Measurements from ENCODE around the gene DPH3.
A peak's percentile ranks its signal among the peaks of the same experiment; 100 is the strongest.

The DPH3 gene

GRCh38 chr3:16240229-16241023, 24.3 kb downstream of the DPH3 start:
- Mint-ChIP-seq H3K4me1 (ENCODE audit: low read depth) (peaks cover 20% of the 10 kb centered on the region), H3K36me3 (ENCODE audit: low read depth) (no peaks in the 10 kb centered on the region), H3K9me3 (no peaks in the 10 kb centered on the region), H3K27me3 (no peaks in the 10 kb centered on the region), H3K27ac (peak overlapping the region; percentile 86), H3K4me3 (no peak overlapping the region)
- DNase-seq = no peak

- no peak overlapping the region for H3K4me3 Mint-ChIP-seq
- peaks cover 20% of the 10 kb centered on the region for H3K4me1 Mint-ChIP-seq (ENCODE audit: low read depth)
- H3K36me3 Mint-ChIP-seq (ENCODE audit: low read depth) = no peaks in the 10 kb centered on the region
- no peak overlapping the region for H3K27ac Mint-ChIP-seq
- H3K9me3 Mint-ChIP-seq = no peaks in the 10 kb centered on the region
- H3K27me3 Mint-ChIP-seq = no peaks in the 10 kb centered on the region
- DNase-seq = no peak
These were observed 25.0 kb downstream of the DPH3 start for GRCh38 chr3:16239780-16240179.

GRCh38 chr3:16239086-16239770, 25.5 kb downstream of the DPH3 start:
- Mint-ChIP-seq H3K4me3 (no peak overlapping the region), H3K27me3 (peaks cover 2% of the 10 kb centered on the region), H3K9me3 (no peaks in the 10 kb centered on the region), H3K36me3 (ENCODE audit: low read depth) (no peaks in the 10 kb centered on the region), H3K4me1 (ENCODE audit: low read depth) (peaks cover 20% of the 10 kb centered on the region), H3K27ac (no peak overlapping the region)
- no peak for DNase-seq

GRCh38 chr3:16236856-16237393, 27.8 kb downstream of the DPH3 start:
- H3K4me1 Mint-ChIP-seq (ENCODE audit: low read depth) = peaks cover 12% of the 10 kb centered on the region

GRCh38 chr3:16236030-16236639, 28.6 kb downstream of the DPH3 start:
- H3K9me3 Mint-ChIP-seq = no peaks in the 10 kb centered on the region
- H3K27ac Mint-ChIP-seq = no peak overlapping the region
- DNase-seq = no peak
- H3K4me3 Mint-ChIP-seq = no peak overlapping the region
- peaks cover 2% of the 10 kb centered on the region for H3K27me3 Mint-ChIP-seq
- H3K36me3 Mint-ChIP-seq (ENCODE audit: low read depth) = no peaks in the 10 kb centered on the region
- peaks cover 12% of the 10 kb centered on the region for H3K4me1 Mint-ChIP-seq (ENCODE audit: low read depth)

More at GRCh38 chr3:16236856-16237393, 27.8 kb downstream of the DPH3 start:
- no peaks in the 10 kb centered on the region for H3K36me3 Mint-ChIP-seq (ENCODE audit: low read depth)
- DNase-seq = no peak
- no peak overlapping the region for H3K27ac Mint-ChIP-seq
- H3K9me3 Mint-ChIP-seq = no peaks in the 10 kb centered on the region
- peaks cover 2% of the 10 kb centered on the region for H3K27me3 Mint-ChIP-seq
- H3K4me3 Mint-ChIP-seq = no peak overlapping the region

- no peaks in the 10 kb centered on the region for H3K9me3 Mint-ChIP-seq
- peaks cover 2% of the 10 kb centered on the region for H3K27me3 Mint-ChIP-seq
- no peak overlapping the region for H3K27ac Mint-ChIP-seq
- H3K4me1 Mint-ChIP-seq (ENCODE audit: low read depth) = no peaks in the 10 kb centered on the region
- no peaks in the 10 kb centered on the region for H3K36me3 Mint-ChIP-seq (ENCODE audit: low read depth)
- DNase-seq = no peak
- H3K4me3 Mint-ChIP-seq = no peak overlapping the region
These were observed 30.5 kb downstream of the DPH3 start for GRCh38 chr3:16234281-16234680.

GRCh38 chr3:16233806-16234205, 30.9 kb downstream of the DPH3 start:
- Mint-ChIP-seq H3K4me1 (ENCODE audit: low read depth) (no peaks in the 10 kb centered on the region), H3K36me3 (ENCODE audit: low read depth) (no peaks in the 10 kb centered on the region), H3K9me3 (no peaks in the 10 kb centered on the region), H3K27ac (no peak overlapping the region), H3K4me3 (no peak overlapping the region), H3K27me3 (peaks cover 2% of the 10 kb centered on the region)
- DNase-seq = no peak

- Mint-ChIP-seq H3K4me1 (ENCODE audit: low read depth) (no peaks in the 10 kb centered on the region), H3K4me3 (no peak overlapping the region), H3K27ac (no peak overlapping the region), H3K9me3 (no peaks in the 10 kb centered on the region), H3K36me3 (ENCODE audit: low read depth) (no peaks in the 10 kb centered on the region), H3K27me3 (peaks cover 4% of the 10 kb centered on the region)
- no peak for DNase-seq
These were observed 32.8 kb downstream of the DPH3 start for GRCh38 chr3:16231983-16232382.

GRCh38 chr3:16229681-16230080, 35.1 kb downstream of the DPH3 start:
- Mint-ChIP-seq H3K27me3 (peaks cover 4% of the 10 kb centered on the region), H3K4me1 (ENCODE audit: low read depth) (no peaks in the 10 kb centered on the region), H3K27ac (no peak overlapping the region), H3K9me3 (no peaks in the 10 kb centered on the region), H3K36me3 (ENCODE audit: low read depth) (no peaks in the 10 kb centered on the region), H3K4me3 (no peak overlapping the region)
- no peak for DNase-seq

- no peak for DNase-seq
- Mint-ChIP-seq H3K4me3 (no peak overlapping the region), H3K9me3 (no peaks in the 10 kb centered on the region), H3K36me3 (ENCODE audit: low read depth) (no peaks in the 10 kb centered on the region), H3K27me3 (peaks cover 2% of the 10 kb centered on the region), H3K27ac (no peak overlapping the region), H3K4me1 (ENCODE audit: low read depth) (peaks cover 1% of the 10 kb centered on the region)
These were observed 37.2 kb downstream of the DPH3 start for GRCh38 chr3:16227566-16227965.

- peaks cover 1% of the 10 kb centered on the region for H3K4me1 Mint-ChIP-seq (ENCODE audit: low read depth)
- peaks cover 2% of the 10 kb centered on the region for H3K27me3 Mint-ChIP-seq
- no peak overlapping the region for H3K4me3 Mint-ChIP-seq
- H3K9me3 Mint-ChIP-seq = no peaks in the 10 kb centered on the region
- H3K36me3 Mint-ChIP-seq (ENCODE audit: low read depth) = no peaks in the 10 kb centered on the region
- no peak for DNase-seq
- no peak overlapping the region for H3K27ac Mint-ChIP-seq
These were observed 40.4 kb downstream of the DPH3 start for GRCh38 chr3:16224325-16224724.

GRCh38 chr3:16222547-16222946, 42.2 kb downstream of the DPH3 start:
- H3K4me3 Mint-ChIP-seq = no peak overlapping the region
- no peaks in the 10 kb centered on the region for H3K9me3 Mint-ChIP-seq
- H3K27ac Mint-ChIP-seq = no peak overlapping the region
- DNase-seq = no peak
- no peaks in the 10 kb centered on the region for H3K36me3 Mint-ChIP-seq (ENCODE audit: low read depth)
- no peaks in the 10 kb centered on the region for H3K27me3 Mint-ChIP-seq
- peaks cover 1% of the 10 kb centered on the region for H3K4me1 Mint-ChIP-seq (ENCODE audit: low read depth)

- H3K4me3 Mint-ChIP-seq = no peak overlapping the region
- no peak overlapping the region for H3K27ac Mint-ChIP-seq
- peaks cover 1% of the 10 kb centered on the region for H3K4me1 Mint-ChIP-seq (ENCODE audit: low read depth)
- H3K9me3 Mint-ChIP-seq = no peaks in the 10 kb centered on the region
- no peak for DNase-seq
- no peaks in the 10 kb centered on the region for H3K27me3 Mint-ChIP-seq
- H3K36me3 Mint-ChIP-seq (ENCODE audit: low read depth) = no peaks in the 10 kb centered on the region
These were observed 42.8 kb downstream of the DPH3 start for GRCh38 chr3:16221990-16222389.

GRCh38 chr3:16219777-16220176, 45.0 kb downstream of the DPH3 start:
- Mint-ChIP-seq H3K9me3 (no peaks in the 10 kb centered on the region), H3K4me3 (no peak overlapping the region), H3K4me1 (ENCODE audit: low read depth) (peaks cover 1% of the 10 kb centered on the region), H3K27ac (no peak overlapping the region), H3K27me3 (no peaks in the 10 kb centered on the region), H3K36me3 (ENCODE audit: low read depth) (no peaks in the 10 kb centered on the region)
- no peak for DNase-seq

Data from activated T-cell treated with anti-CD3 and anti-CD28 coated beads, Interleukin-2, amount 50 U/mL, for 24 hours (primary cell).